ENCODE measurements around the gene GDPD5. TPM values are rescaled to one million over a fixed set of nuclear protein-coding genes. Genes with fewer than 3 reads are reported as not detected.
A peak's percentile ranks its signal among the peaks of the same experiment; 100 is the strongest.

Gene GDPD5
- total and polyA plus RNA-seq, 9 of the 15 experiments (the other 6 are each of a cell fraction or from before 2014, with no cell fraction given), result 0.32 to 27.3 (median 8.0) TPM

- Histone ChIP-seq H3K4me2 (ENCODE audit: insufficient read depth, low read length) (peak overlapping the region; percentile 53), H2AFZ (ENCODE audit: low read depth, low read length) (peak overlapping the region; percentile 85), H3K27me3 (ENCODE audit: control insufficient read depth in 2 of 2, insufficient read depth in 2 of 2, low read length in 2 of 2) (no peaks in the 10 kb centered on the region), H3K27ac (ENCODE audit: extremely low read depth, low read depth, low read length) (no peak overlapping the region), H3K79me2 (ENCODE audit: control insufficient read depth, insufficient read depth, low read length) (no peaks in the 10 kb centered on the region), H3K9me3 (replicated peaks; ENCODE audit: control insufficient read depth, insufficient read depth, low read depth, low read length) (no peaks in the 10 kb centered on the region), H3K9me1 (ENCODE audit: control insufficient read depth, insufficient read depth, low read length) (no peaks in the 10 kb centered on the region), H3K36me3 (ENCODE audit: control insufficient read depth, insufficient read depth, low read length) (no peaks in the 10 kb centered on the region), H3K4me3 (no peak overlapping the region), H4K20me1 (replicated peaks; ENCODE audit: control insufficient read depth, insufficient read depth, low read length) (no peaks in the 10 kb centered on the region), H3K9ac (ENCODE audit: insufficient read depth in 1 of 2, low read depth in 2 of 2, low read length in 2 of 2) (peak overlapping the region; percentile 7 to 84; a peak in 2 of 4 replicates), H3K4me1 (replicated peaks in 1 of 2; ENCODE audit: control insufficient read depth in 2 of 2, insufficient read depth in 2 of 2, low read length in 2 of 2) (peaks cover 23 to 24% of the 10 kb centered on the region in 2 experiments; a peak in 4 of 5 replicates)
- WGBS (ENCODE audit: insufficient coverage, low coverage, missing lambda C conversion rate), result 42% methylated on average over 6 of the region's 6 CpGs
- DNase-seq (ENCODE audit: extremely low read depth in 1 of 4, low spot score in 3 of 4) (peak; percentile 66 to 70 (median 68)), ATAC-seq (peak; percentile 70), FAIRE-seq (peak; percentile 48)
- intact Hi-C loops (cut with micrococcal nuclease), result no loop called here
- POLR2A ChIA-PET, result interaction anchor here (1.0 to 1.9 kb wide), 2 partner anchors 10 to 154 kb away, joined by 3 to 8 read pairs; no protein-coding TSS in a partner anchor
- BruUV-seq (replicated peaks), result no TSS peak
- in situ Hi-C loops (cut with MboI), result no loop called here
- CTCF ChIA-PET (ENCODE audit: low intra/inter-chr PET ratio), result no interaction called here
- TF ChIP-seq PRPF4 (IDR thresholded peaks at IDR 0.05; ENCODE audit: insufficient read depth, low read depth, low read length, poor library complexity, severe bottlenecking) (no peak), ESRRA (IDR thresholded peaks at IDR 0.05; ENCODE audit: borderline replicate concordance, low read depth) (peak; percentile 98), KLF13 (tag; IDR thresholded peaks at IDR 0.05; ENCODE audit: borderline replicate concordance, low read depth) (no peak), GABPB2 (CRISPR knock-in tag; conservative IDR thresholded peaks at IDR 0.05) (no peak), ATF4 (CRISPR knock-in tag; IDR thresholded peaks at IDR 0.05) (no peak), ZBTB33 (CRISPR knock-in tag; IDR thresholded peaks at IDR 0.05) (peak; percentile 60; the same call in 1 of the 2 replicates), DPF2 (IDR thresholded peaks at IDR 0.05) (peak; percentile 23; the same call in 1 of the 2 replicates), CHD4 (IDR thresholded peaks at IDR 0.05; ENCODE audit: insufficient read depth, insufficient replicate concordance, low read depth, low read length, poor library complexity, severe bottlenecking) (peak; percentile 94), ZBTB8A (IDR thresholded peaks at IDR 0.05; ENCODE audit: partially characterized antibody) (no peak), RCOR1 (IDR thresholded peaks at IDR 0.05; ENCODE audit: borderline replicate concordance in 1 of 2, low read depth in 2 of 2, low read length in 2 of 2) (peak; percentile 39 to 84; a peak in 2 of 4 replicates), ETV5 (CRISPR knock-in tag; IDR thresholded peaks at IDR 0.05; ENCODE audit: low read depth) (no peak), ZNF121 (CRISPR knock-in tag; conservative IDR thresholded peaks at IDR 0.05) (peak; percentile 60; the same call in 1 of the 2 replicates), MTA3 (IDR thresholded peaks at IDR 0.05; ENCODE audit: borderline replicate concordance) (0 out of 2 replicates have a peak, but pooled peaks have one; percentile 22), ZNF175 (CRISPR knock-in tag; IDR thresholded peaks at IDR 0.05; ENCODE audit: low read depth) (no peak), SREBF1 (IDR thresholded peaks at IDR 0.05; ENCODE audit: borderline replicate concordance, low read depth, low read length) (no peak)
- TF ChIP-seq, protein P1, sequence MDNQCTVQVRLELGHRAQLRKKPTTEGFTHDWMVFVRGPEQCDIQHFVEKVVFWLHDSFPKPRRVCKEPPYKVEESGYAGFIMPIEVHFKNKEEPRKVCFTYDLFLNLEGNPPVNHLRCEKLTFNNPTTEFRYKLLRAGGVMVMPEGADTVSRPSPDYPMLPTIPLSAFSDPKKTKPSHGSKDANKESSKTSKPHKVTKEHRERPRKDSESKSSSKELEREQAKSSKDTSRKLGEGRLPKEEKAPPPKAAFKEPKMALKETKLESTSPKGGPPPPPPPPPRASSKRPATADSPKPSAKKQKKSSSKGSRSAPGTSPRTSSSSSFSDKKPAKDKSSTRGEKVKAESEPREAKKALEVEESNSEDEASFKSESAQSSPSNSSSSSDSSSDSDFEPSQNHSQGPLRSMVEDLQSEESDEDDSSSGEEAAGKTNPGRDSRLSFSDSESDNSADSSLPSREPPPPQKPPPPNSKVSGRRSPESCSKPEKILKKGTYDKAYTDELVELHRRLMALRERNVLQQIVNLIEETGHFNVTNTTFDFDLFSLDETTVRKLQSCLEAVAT (IDR thresholded peaks at IDR 0.05), result peak in 1 of 2 experiments; percentile 74; a peak in 2 of 4 replicates
- TF ChIP-seq, protein P2, sequence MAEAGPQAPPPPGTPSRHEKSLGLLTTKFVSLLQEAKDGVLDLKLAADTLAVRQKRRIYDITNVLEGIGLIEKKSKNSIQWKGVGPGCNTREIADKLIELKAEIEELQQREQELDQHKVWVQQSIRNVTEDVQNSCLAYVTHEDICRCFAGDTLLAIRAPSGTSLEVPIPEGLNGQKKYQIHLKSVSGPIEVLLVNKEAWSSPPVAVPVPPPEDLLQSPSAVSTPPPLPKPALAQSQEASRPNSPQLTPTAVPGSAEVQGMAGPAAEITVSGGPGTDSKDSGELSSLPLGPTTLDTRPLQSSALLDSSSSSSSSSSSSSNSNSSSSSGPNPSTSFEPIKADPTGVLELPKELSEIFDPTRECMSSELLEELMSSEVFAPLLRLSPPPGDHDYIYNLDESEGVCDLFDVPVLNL (CRISPR knock-in tag; IDR thresholded peaks at IDR 0.05; ENCODE audit: low read depth), result no peak
These were observed 18.1 kb upstream of the GDPD5 start for GRCh38 chr11:75543806-75544205.
